Cerebellar nuclear complex (tissue), 1 donor: ENCODE results near the gene ZNF606.

Experiments used
- DNase-seq, 2 experiments: peaks; one replicate each; lab custom pipeline; 2025; lab: John Stamatoyannopoulos, UW

Gene ZNF606

GRCh38 chr19:57927587-57927986, 75.0 kb downstream of the ZNF606 start:
- DNase-seq, result no peak
